CD14-positive monocyte (primary cell): ENCODE data around the gene OR7D4. TPM values are rescaled to one million over a fixed set of nuclear protein-coding genes. Genes with fewer than 3 reads are reported as not detected.

Source experiments
- DNase-seq, 3 donors: peaks; one replicate each; pipeline ENCODE4 v3.0.0-alpha.2; 2011 to 2022
- H2AFZ ChIP-seq: 2 replicates; pipeline ENCODE4 v1.6.0; 2012; ENCODE audit warnings: mild to moderate bottlenecking, low read depth, low read length, inconsistent platforms; ENCODE audit not compliant: insufficient read depth, poor library complexity, severe bottlenecking
- H3K27ac ChIP-seq, 2 donors: 1 replicate in 1 of 2; 2 replicates in 1 of 2; pipeline ENCODE4 v1.5.1; 2012 to 2013; ENCODE audit warnings: low read length in 2 of 2, control low read depth in 1 of 2, inconsistent platforms in 1 of 2, low read depth in 1 of 2, mild to moderate bottlenecking in 1 of 2
- H3K27me3 ChIP-seq, 2 donors: one replicate each; pipeline versions ENCODE4 v1.6.0 to v1.6.1; 2011 to 2013; ENCODE audit warnings: low read length in 2 of 2; ENCODE audit not compliant: control insufficient read depth in 2 of 2, insufficient read depth in 2 of 2
- H3K36me3 ChIP-seq, 2 donors: replicated peaks in 1 of 2; 1 replicate in 1 of 2; 2 replicates in 1 of 2; pipeline versions ENCODE4 v1.5.1 to v1.6.1; 2012 to 2013; ENCODE audit warnings: low read length in 2 of 2, control low read depth in 1 of 2, inconsistent platforms in 1 of 2, mild to moderate bottlenecking in 1 of 2; ENCODE audit not compliant: insufficient read depth in 2 of 2, control insufficient read depth in 1 of 2
- H3K4me1 ChIP-seq, 2 donors: 1 replicate in 1 of 2; 2 replicates in 1 of 2; pipeline versions ENCODE4 v1.5.1 to v1.6.1; 2012 to 2013; ENCODE audit warnings: low read length in 2 of 2, control low read depth in 1 of 2, inconsistent platforms in 1 of 2, mild to moderate bottlenecking in 1 of 2, moderate library complexity in 1 of 2; ENCODE audit not compliant: insufficient read depth in 2 of 2, control insufficient read depth in 1 of 2
- H3K4me2 ChIP-seq: replicated peaks from 2 replicates; pipeline ENCODE3; 2012; ENCODE audit warnings: low read length, moderate library complexity, mild to moderate bottlenecking; ENCODE audit not compliant: poor library complexity, severe bottlenecking; ENCODE audit errors: extremely low read depth
- H3K4me3 ChIP-seq, 3 experiments: fragments of 200-600 bp in 1 of 3; sonication (generic) in 1 of 3; replicated peaks in 1 of 3; 1 replicate in 2 of 3; 2 replicates in 1 of 3; pipeline ENCODE4 v1.5.1; 2011 to 2013; ENCODE audit warnings: low read length in 3 of 3, mild to moderate bottlenecking in 3 of 3, control low read depth in 2 of 3, low read depth in 2 of 3, inconsistent platforms in 1 of 3, moderate library complexity in 1 of 3
- H3K79me2 ChIP-seq: 2 replicates; pipeline ENCODE4 v1.6.0; 2012; ENCODE audit warnings: mild to moderate bottlenecking, control low read depth, inconsistent platforms, low read length, moderate library complexity; ENCODE audit not compliant: insufficient read depth
- H3K9ac ChIP-seq: 2 replicates; pipeline ENCODE4 v1.6.0; 2017; ENCODE audit warnings: low read length, mild to moderate bottlenecking; ENCODE audit not compliant: insufficient read depth, poor library complexity, severe bottlenecking
- H3K9me3 ChIP-seq, 2 donors: replicated peaks in 1 of 2; 1 replicate in 1 of 2; 2 replicates in 1 of 2; pipeline versions ENCODE4 v1.5.1 to v1.6.1; 2012 to 2013; ENCODE audit warnings: low read length in 2 of 2, control low read depth in 1 of 2; ENCODE audit not compliant: control insufficient read depth in 1 of 2, insufficient read depth in 1 of 2
- H4K20me1 ChIP-seq: 2 replicates; pipeline ENCODE4 v1.6.0; 2012; ENCODE audit warnings: mild to moderate bottlenecking, low read length, control low read depth, moderate library complexity; ENCODE audit not compliant: insufficient read depth
- H3K27ac Mint-ChIP-seq, 7 donors: one replicate each; pipeline ENCODE4 v1.8.0; 2020; ENCODE audit warnings: mild to moderate bottlenecking in 7 of 7, mixed read lengths in 7 of 7, moderate library complexity in 6 of 7, inconsistent platforms in 2 of 7
- H3K27me3 Mint-ChIP-seq, 3 donors: one replicate each; pipeline ENCODE4 v1.8.0; 2021 to 2022; ENCODE audit warnings: low read depth in 3 of 3, mild to moderate bottlenecking in 3 of 3, mixed read lengths in 3 of 3, moderate library complexity in 3 of 3, inconsistent platforms in 1 of 3
- H3K36me3 Mint-ChIP-seq, 2 donors: one replicate each; pipeline ENCODE4 v1.8.0; 2020; ENCODE audit warnings: mixed read lengths in 2 of 2, inconsistent platforms in 1 of 2, mild to moderate bottlenecking in 1 of 2
- H3K4me1 Mint-ChIP-seq: one replicate; pipeline ENCODE4 v1.8.0; 2020; ENCODE audit warnings: mild to moderate bottlenecking, mixed read lengths
- H3K4me3 Mint-ChIP-seq, 2 donors: one replicate each; pipeline ENCODE4 v1.8.0; 2020; ENCODE audit warnings: mild to moderate bottlenecking in 2 of 2, mixed read lengths in 2 of 2, moderate library complexity in 1 of 2
- H3K9me3 Mint-ChIP-seq, 7 donors: one replicate each; pipeline ENCODE4 v1.8.0; 2020 to 2022; ENCODE audit warnings: mixed read lengths in 7 of 7, mild to moderate bottlenecking in 6 of 7, moderate library complexity in 6 of 7, inconsistent platforms in 2 of 7
- CTCF ChIP-seq: fragments of 200-600 bp; IDR thresholded peaks from one replicate; pipeline ENCODE4 v1.8.0; 2022; ENCODE audit warnings: antibody characterized with exemption, mild to moderate bottlenecking
- WGBS: methylation state at CpG from one replicate; pipeline ENCODE4 v1.1.5; 2013; ENCODE audit warnings: missing lambda C conversion rate; ENCODE audit not compliant: insufficient coverage; 5-methylcytosine and 5-hydroxymethylcytosine counted together
- intact Hi-C, 2 donors: fragments of 100-400 bp; cut with micrococcal nuclease; formaldehyde crosslinking; loops; one replicate each; pipeline versions ENCODE4 v1.15.0 to v1.15.1; 2023
- polyA plus RNA-seq, 3 donors: library from polyadenylated mRNA; depleted of rRNA in 1 of 3; unstranded in 2 of 3; stranded (reverse) in 1 of 3; fragments of 300-500 nt in 2 of 3; fragments of >200 nt in 1 of 3; fragmentation: Illumina TruSeq in 2 of 3; gene quantifications; 1 replicate in 2 of 3; 2 replicates in 1 of 3; pipeline ENCODE4 v1.2.3, GENCODE V29; 2012 to 2021

OR7D4 gene
- polyA plus RNA-seq, 3 donors: not detected

GRCh38 chr19:9175326-9175725, 44.1 kb downstream of the OR7D4 start:
- Histone ChIP-seq H3K9me3 (peaks cover 0 to 5% of the 10 kb centered on the region in 2 donors), H3K79me2 (no peaks in the 10 kb centered on the region), H3K4me2 (no peak overlapping the region), H4K20me1 (no peaks in the 10 kb centered on the region), H3K27ac (no peak overlapping the region), H3K4me3 (no peak overlapping the region), H3K36me3 (no peaks in the 10 kb centered on the region), H3K9ac (no peak overlapping the region), H2AFZ (no peak overlapping the region), H3K4me1 (no peaks in the 10 kb centered on the region), H3K27me3 (no peaks in the 10 kb centered on the region)
- no peak overlapping the region for H3K27ac Mint-ChIP-seq
- H3K4me1 Mint-ChIP-seq: no peaks in the 10 kb centered on the region
- no peak overlapping the region for H3K4me3 Mint-ChIP-seq
- no peaks in the 10 kb centered on the region for H3K36me3 Mint-ChIP-seq
- WGBS: 100% methylated on average over 1 of the region's 5 CpGs
- H3K9me3 Mint-ChIP-seq: peaks cover 2 to 23% (median 11%) of the 10 kb centered on the region in 7 donors
- intact Hi-C loops: no loop called here
- no peak for DNase-seq
- peaks cover 0 to 8% (median 0%) of the 10 kb centered on the region in 3 donors for H3K27me3 Mint-ChIP-seq
- no peak for TF ChIP-seq CTCF

- H4K20me1 ChIP-seq: no peaks in the 10 kb centered on the region
- H3K9me3 ChIP-seq: peaks cover 0 to 5% of the 10 kb centered on the region in 2 donors
- Mint-ChIP-seq H3K27me3 (peaks cover 0 to 3% (median 1%) of the 10 kb centered on the region in 3 donors), H3K36me3 (peaks cover 1 to 12% of the 10 kb centered on the region in 2 donors), H3K9me3 (peaks cover 2 to 19% (median 10%) of the 10 kb centered on the region in 7 donors), H3K4me3 (no peak overlapping the region), H3K4me1 (no peaks in the 10 kb centered on the region), H3K27ac (peak overlapping the region in 1 of 7 donors; percentile 39)
- H3K27me3 ChIP-seq: no peaks in the 10 kb centered on the region
- peaks cover 1 to 10% of the 10 kb centered on the region in 2 donors for H3K4me1 ChIP-seq
- DNase-seq: no peak
- no peaks in the 10 kb centered on the region for H3K79me2 ChIP-seq
- H2AFZ ChIP-seq: no peak overlapping the region
- H3K9ac ChIP-seq: no peak overlapping the region
- H3K27ac ChIP-seq: no peak overlapping the region
- 95% methylated on average over 6 of the region's 6 CpGs for WGBS
- no peak overlapping the region for H3K4me3 ChIP-seq
- no peaks in the 10 kb centered on the region for H3K36me3 ChIP-seq
- no peak overlapping the region for H3K4me2 ChIP-seq
- intact Hi-C loops: no loop called here
- no peak for TF ChIP-seq CTCF
Measured at GRCh38 chr19:9171393-9171991, 47.9 kb downstream of the OR7D4 start.
